ENCODE data around the gene A2M.

GRCh38 chr12:9104087-9104486 lies 11.6 kb downstream of the A2M start:
- TF ChIP-seq BCL11A (IDR thresholded peaks at IDR 0.05; ENCODE audit: low read depth in 2 of 2, low read length in 2 of 2) = no peak
- no peak for TF ChIP-seq POLR2AphosphoS5 (IDR thresholded peaks at IDR 0.05; ENCODE audit: low read depth, low read length)
- no peak for TF ChIP-seq ATF2 (IDR thresholded peaks at IDR 0.05; ENCODE audit: low read length)
- no peak for TF ChIP-seq EP300 (IDR thresholded peaks at IDR 0.05; ENCODE audit: borderline replicate concordance in 1 of 2, low read depth in 2 of 2, low read length in 2 of 2)
- no peak for TF ChIP-seq CTCF (IDR thresholded peaks at IDR 0.05; ENCODE audit: control extremely low read depth in 1 of 3, insufficient read depth in 1 of 3, low read depth in 1 of 3, low read length in 3 of 3)
- TF ChIP-seq TAF1 (IDR thresholded peaks at IDR 0.05; ENCODE audit: low read depth, low read length) = no peak
- TF ChIP-seq POU5F1 (IDR thresholded peaks at IDR 0.05; ENCODE audit: low read depth, low read length) = no peak
- no peak for TF ChIP-seq RXRA (IDR thresholded peaks at IDR 0.05; ENCODE audit: insufficient read depth, low read depth, low read length)
- no peak for TF ChIP-seq POLR2A (IDR thresholded peaks at IDR 0.05; ENCODE audit: control extremely low read depth in 1 of 2, low read depth in 2 of 2, low read length in 2 of 2)
- no peak for TF ChIP-seq ZNF274 (IDR thresholded peaks at IDR 0.05; ENCODE audit: borderline replicate concordance, extremely low read depth, low read length)
- TF ChIP-seq RBBP5 (IDR thresholded peaks at IDR 0.05; ENCODE audit: borderline replicate concordance, low read depth, low read length) = no peak
- TF ChIP-seq ASH2L (IDR thresholded peaks at IDR 0.05; ENCODE audit: low read length) = no peak
- TF ChIP-seq MAX (IDR thresholded peaks at IDR 0.05) = no peak
- no peak for TF ChIP-seq E2F6 (IDR thresholded peaks at IDR 0.05)

Data from H1 (cell line).